OCI-LY3 (cell line): ENCODE measurements around the gene OPTN.

Experiments used
- CTCF ChIP-seq: fragments of 200-600, 300-600 bp; sonication (generic); IDR thresholded peaks from 2 replicates; pipeline ENCODE4 v1.5.1; 2014; ENCODE audit warnings: antibody characterized with exemption, low read length, low read depth
- EZH2phosphoT487 ChIP-seq: fragments of 200-600 bp; shearing (Covaris generic); IDR thresholded peaks from 2 replicates; pipeline ENCODE4 v1.6.1; 2018; ENCODE audit warnings: antibody characterized with exemption, mixed run types, low read depth

DNA sequence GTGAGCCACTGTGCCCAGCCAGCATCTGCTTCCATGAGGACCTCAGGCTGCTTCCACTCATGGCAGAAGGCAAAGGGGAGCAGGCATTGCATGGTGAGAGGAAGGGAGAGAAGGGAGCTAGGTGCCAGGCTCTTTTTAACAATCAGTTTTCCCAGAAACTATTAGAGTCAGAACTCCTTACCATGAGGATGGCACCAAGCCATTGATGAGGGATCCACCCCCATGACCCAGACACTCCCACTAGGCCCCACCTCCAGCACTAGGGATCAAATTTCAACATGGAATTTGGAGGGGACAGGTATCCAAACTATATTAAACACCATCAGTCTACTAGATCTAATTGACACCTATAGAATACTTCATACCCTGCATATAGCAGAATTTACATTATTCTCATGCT, 47.2 kb downstream of the OPTN start:
- TF ChIP-seq CTCF: no peak
- TF ChIP-seq EZH2phosphoT487: no peak
